SW 1271 (cell line): ENCODE results near the gene CCDC7.
"Not testable (repeated sequence)": the region's sequence is repeated elsewhere in the genome, so short reads cannot be mapped to it uniquely, and the experiment has no call there.

ENCODE experiments used
- DNase-seq, 2 experiments: peaks; one replicate each; lab custom pipeline; 2025; lab: John Stamatoyannopoulos, UW

Gene CCDC7

DNA sequence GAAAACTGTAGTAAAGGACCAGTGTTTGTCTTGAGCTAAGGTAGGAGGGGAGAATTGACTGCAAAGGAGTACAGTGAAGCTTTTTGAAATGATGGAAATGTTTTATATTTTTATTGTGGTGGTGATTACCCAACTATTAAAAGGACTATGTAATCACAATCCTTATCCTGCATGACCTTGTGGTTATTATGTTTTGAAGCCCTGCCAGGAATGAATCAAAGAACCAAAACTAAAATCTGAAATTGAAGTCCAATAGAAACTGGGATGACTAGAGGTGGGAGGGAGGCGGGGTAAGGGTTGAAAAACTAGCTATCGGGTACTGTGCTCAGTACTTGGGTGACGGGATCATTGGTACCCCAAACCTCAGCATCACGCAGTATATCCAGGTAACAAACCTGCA is 8.2 kb downstream of the CCDC7 start:
- no peak for DNase-seq

- no peak for DNase-seq
These were observed 13.2 kb downstream of the CCDC7 start for GRCh38 chr10:32459051-32459698.

DNA sequence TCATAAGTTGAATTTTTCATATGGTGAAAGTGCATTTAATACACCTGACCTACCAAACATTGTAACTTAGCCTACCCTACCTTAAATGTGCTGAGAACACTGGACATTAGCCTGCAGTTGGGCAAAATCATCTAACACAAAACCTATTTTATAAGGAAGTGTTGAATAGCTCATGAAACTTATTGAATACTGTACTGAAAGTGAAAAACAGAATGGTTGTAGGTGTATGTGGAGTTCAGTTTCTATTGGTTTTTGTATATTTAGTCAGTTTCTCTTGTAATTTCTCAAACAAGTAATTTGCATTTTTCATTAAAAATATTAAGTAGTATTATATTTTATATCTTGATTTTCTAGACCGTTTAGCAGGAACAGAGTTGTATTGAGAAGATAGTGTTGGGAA is 15.3 kb downstream of the CCDC7 start:
- no peak for DNase-seq

GRCh38 chr10:32471232-32471631 is 25.3 kb downstream of the CCDC7 start:
- no peak for DNase-seq

GRCh38 chr10:32477499-32477898 is 31.6 kb downstream of the CCDC7 start:
- no peak for DNase-seq

- no peak for DNase-seq
These were observed 35.7 kb downstream of the CCDC7 start for GRCh38 chr10:32481606-32482005.

- DNase-seq = not testable (repeated sequence)
These were observed 37.1 kb downstream of the CCDC7 start for GRCh38 chr10:32483019-32483502.

DNA sequence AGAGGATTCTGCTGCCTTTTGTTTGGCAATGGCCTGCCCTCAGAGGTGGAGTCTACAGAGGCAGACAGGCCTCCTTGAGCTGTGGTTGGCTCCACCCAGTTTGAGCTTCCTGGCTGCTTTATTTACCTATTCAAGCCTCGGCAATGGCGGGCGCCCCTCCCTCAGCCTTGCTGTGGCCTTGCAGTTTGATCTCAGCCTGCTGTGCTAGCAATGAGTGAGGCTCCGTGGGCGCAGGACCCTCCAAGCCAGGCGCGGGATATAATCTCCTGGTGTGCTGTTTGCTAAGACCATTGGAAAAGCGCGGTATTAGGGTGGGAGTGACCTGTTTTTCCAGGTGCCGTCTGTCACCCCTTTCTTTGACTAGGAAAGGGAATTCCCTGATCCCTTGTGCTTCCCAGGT is 42.1 kb downstream of the CCDC7 start:
- DNase-seq = not testable (repeated sequence)

GRCh38 chr10:32489158-32489557 is 43.2 kb downstream of the CCDC7 start:
- no peak for DNase-seq

DNA sequence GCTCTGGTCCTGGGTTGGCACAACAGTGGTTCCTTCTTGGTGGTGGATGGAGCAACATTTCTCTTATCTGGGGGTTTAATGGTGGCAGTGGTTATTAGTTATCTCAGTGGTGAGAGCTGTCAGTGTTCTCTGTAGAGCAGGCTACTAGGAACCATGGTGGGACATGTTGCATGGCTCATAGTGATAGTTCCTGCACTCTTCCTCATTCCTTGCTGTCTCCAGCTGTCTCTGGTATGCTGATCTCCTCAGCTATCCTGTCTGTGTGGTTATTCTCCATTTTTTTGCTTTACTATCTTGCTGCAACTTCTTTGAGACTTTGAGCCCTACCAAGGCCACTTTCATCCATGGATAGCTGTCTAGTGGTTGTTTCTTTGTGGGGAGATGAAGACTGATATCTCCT is 44.0 kb downstream of the CCDC7 start:
- DNase-seq = no peak

DNA sequence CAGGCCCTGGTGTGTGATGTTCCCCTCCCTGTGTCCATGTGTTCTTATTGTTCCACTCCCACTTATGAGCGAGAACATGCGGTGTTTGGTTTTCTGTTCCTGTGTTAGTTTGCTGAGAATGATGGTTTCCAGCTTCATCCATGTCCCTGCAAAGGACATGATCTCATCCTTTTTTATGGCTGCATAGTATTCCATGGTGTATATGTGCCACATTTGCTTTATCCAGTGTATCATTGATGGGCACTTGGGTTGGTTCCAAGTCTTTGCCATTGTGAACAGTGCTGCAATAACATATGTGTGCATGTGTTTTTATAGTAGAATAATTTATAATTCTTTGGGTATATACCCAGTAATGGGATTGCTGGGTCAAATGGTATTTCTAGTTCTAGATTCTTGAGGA is 48.6 kb downstream of the CCDC7 start:
- not testable (repeated sequence) for DNase-seq

GRCh38 chr10:32500136-32500535 is 54.2 kb downstream of the CCDC7 start:
- not testable (repeated sequence) for DNase-seq

DNA sequence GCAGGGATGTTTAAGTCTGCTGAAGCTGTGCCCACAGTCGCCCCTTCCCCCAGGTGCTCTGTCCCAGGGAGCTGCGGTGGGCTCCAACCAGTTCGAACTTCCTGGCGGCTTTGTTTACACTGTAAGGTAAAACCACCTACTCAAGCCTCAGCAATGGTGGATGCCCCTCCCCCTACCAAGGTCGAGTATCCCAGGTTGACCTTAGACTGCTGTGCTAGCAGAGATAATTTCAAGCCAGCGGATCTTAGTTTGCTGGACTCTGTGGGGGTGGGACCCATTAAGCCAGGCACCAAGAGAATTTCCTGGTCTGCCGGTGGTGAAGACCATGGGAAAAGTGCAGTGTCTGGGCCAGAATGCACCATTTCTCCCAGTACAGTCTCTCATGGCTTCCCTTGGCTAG is 56.0 kb downstream of the CCDC7 start:
- no peak for DNase-seq

DNA sequence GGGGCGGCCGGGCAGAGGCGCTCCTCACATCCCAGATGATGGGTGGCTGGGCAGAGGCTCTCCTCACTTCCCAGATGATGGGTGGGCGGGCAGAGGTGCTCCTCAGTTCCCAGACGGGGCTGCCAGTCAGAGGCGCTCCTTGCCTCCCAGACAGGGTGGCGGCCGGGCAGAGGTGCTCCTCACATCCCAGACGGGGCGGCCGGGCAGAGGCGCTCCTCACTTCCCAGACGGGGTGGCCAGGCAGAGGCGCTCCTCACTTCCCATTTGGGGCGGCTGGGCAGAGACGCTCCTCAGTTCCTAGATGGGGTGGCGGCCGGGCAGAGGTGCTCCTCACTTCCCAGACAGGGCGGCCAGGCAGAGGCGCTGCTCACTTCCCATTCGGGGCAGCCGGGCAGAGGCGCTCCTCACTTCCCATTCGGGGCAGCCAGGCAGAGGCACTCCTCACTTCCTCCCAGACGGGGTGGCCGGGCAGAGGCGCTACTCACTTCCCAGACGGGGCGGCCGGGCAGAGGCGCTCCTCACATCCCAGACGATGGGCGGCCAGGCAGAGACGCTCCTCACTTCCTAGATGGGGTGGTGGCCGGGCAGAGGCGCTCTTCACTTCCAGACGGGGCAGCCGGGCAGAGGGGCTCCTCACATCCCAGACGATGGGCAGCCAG is 60.0 kb downstream of the CCDC7 start:
- not testable (repeated sequence) for DNase-seq

- no peak for DNase-seq
These were observed 65.7 kb downstream of the CCDC7 start for GRCh38 chr10:32511599-32511998.

- DNase-seq = no peak
These were observed 70.9 kb downstream of the CCDC7 start for GRCh38 chr10:32516567-32517495.

DNA sequence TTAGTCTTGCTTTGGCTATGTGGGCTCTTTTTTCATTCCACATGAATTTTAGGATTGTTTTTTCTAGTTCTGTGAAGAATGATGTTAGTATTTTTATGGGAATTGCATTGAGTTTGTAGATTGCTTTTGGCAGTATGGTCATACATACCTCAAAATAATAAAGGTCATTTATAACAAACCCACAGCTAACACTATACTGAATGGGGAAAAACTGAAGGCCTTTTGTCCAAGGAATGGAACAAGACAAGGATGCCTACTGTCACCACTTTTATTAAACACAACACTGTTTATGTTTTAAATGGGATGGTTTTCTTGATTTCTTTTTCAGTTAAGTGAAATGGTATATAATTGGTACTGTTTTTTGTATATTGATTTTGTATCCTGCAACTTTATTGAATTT is 84.3 kb downstream of the CCDC7 start:
- DNase-seq = no peak

GRCh38 chr10:32538256-32538655 is 92.3 kb downstream of the CCDC7 start:
- no peak for DNase-seq

GRCh38 chr10:32540691-32541470 is 94.9 kb downstream of the CCDC7 start:
- DNase-seq = no peak

GRCh38 chr10:32548208-32548607 is 102.3 kb downstream of the CCDC7 start:
- DNase-seq = no peak

DNA sequence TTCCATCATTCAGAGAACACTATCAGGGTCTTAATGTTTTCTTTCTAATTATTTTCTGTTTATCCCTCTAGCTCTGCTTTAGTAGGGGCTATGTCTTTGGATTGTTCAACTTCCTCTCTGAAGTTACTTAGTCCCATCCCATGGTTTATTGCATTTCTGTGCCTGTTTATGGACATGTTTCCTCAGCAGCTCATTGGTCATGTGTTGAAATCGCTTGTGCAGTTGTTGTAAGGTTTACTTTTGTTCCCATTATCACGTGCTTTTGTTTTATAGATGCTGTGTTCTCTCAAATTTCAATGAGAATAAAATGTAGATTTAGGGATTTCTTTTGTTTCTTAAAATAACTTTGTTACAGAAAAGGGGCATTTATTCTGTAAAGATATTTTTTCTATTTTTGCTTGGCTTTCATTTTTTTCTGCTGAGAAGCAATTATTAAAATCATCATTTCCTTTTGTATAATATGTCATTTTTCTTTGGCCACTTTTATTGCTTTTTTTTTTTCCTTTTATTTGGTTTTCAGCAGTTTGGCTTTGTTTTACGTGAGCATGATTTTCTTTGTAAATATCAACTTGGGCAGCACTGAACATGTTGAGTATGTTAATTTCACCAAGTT is 110.9 kb downstream of the CCDC7 start:
- DNase-seq = no peak
